Heart left ventricle (tissue), 16 donors: ENCODE results near the gene B4GALNT3. TPM values are rescaled to one million over a fixed set of nuclear protein-coding genes. Genes with fewer than 3 reads are reported as not detected.

Experiments used
- ATAC-seq, 4 donors: fragments of 200-7000 bp; cut with Tn5 transposase; one replicate each; pipeline ENCODE4 v1.9.1; 2020 to 2022; ENCODE audit warnings: moderate library complexity in 4 of 4, mild to moderate bottlenecking in 3 of 4, moderate number of reproducible peaks in 1 of 4
- DNase-seq, 5 donors: peaks; one replicate each; pipeline ENCODE4 v3.0.0-alpha.2; 2020
- H3K27ac ChIP-seq, 12 donors: fragments of 200-600 bp; sonication (generic) in 4 of 12; one replicate each; pipeline versions ENCODE4 v1.5.0 to v1.8.0; 2016 to 2022; ENCODE audit warnings: mild to moderate bottlenecking in 2 of 12
- H3K27me3 ChIP-seq, 9 donors: fragments of 200-600 bp; sonication (generic) in 2 of 9; one replicate each; pipeline versions ENCODE4 v1.5.1 to v1.8.0; 2016 to 2022; ENCODE audit warnings: mild to moderate bottlenecking in 3 of 9
- H3K36me3 ChIP-seq, 9 donors: fragments of 200-600 bp; sonication (generic) in 2 of 9; one replicate each; pipeline versions ENCODE4 v1.5.0 to v1.8.0; 2018 to 2022; ENCODE audit warnings: mild to moderate bottlenecking in 2 of 9
- H3K4me1 ChIP-seq, 12 donors: fragments of 200-600 bp; sonication (generic) in 4 of 12; one replicate each; pipeline versions ENCODE4 v1.5.0 to v1.8.0; 2016 to 2022; ENCODE audit warnings: mild to moderate bottlenecking in 3 of 12
- H3K4me3 ChIP-seq, 12 donors: fragments of 200-600 bp; sonication (generic) in 4 of 12; one replicate each; pipeline versions ENCODE4 v1.5.0 to v1.8.0; 2017 to 2022; ENCODE audit warnings: mild to moderate bottlenecking in 9 of 12, moderate library complexity in 4 of 12
- H3K9me3 ChIP-seq, 12 donors: fragments of 200-600 bp; sonication (generic) in 4 of 12; one replicate each; pipeline versions ENCODE4 v1.5.0 to v1.8.0; 2016 to 2022; ENCODE audit warnings: mild to moderate bottlenecking in 1 of 12
- POLR2A ChIP-seq, 2 donors: fragments of 450-650 bp; IDR thresholded peaks; one replicate each; pipeline ENCODE4 v1.6.1; 2017; ENCODE audit warnings: antibody characterized with exemption in 2 of 2, mild to moderate bottlenecking in 2 of 2, moderate library complexity in 2 of 2
- WGBS, 4 donors: extraction: QIAGEN DNeasy Blood & Tissue Kit in 2 of 4; methylation state at CpG; one replicate each; pipeline versions ENCODE4 v1.1.5 to v1.1.7; 2013 to 2018; 5-methylcytosine and 5-hydroxymethylcytosine counted together
- intact Hi-C, 10 donors: fragments of 100-400 bp; cut with DNase I; formaldehyde crosslinking; loops; one replicate each; pipeline versions ENCODE4 v1.11.1 to v1.14.2; 2022
- polyA plus RNA-seq, 2 donors: library from polyadenylated mRNA; stranded (reverse); fragments of 200-250 nt; gene quantifications; one replicate each; pipeline ENCODE4 v1.2.3, GENCODE V29; 2013
- total RNA-seq, 9 donors: library from RNA; depleted of rRNA in 2 of 9; stranded (reverse); fragments of >200 nt in 2 of 9; fragmentation: NEBNext Ultra II Directional in 3 of 9; extraction: Animal tissue kit (Norgen Biotek cat#: 25700) in 3 of 9; gene quantifications; one replicate each; pipeline versions ENCODE4 v1.1.0 to v1.2.4, GENCODE V29; 2016 to 2023
- TF ChIP-seq, protein P1 (sequence below), 12 donors: fragments of 200-600 bp; sonication (generic) in 4 of 12; IDR thresholded peaks; one replicate each; pipeline versions ENCODE4 v1.5.0 to v1.8.0; 2018 to 2022; ENCODE audit warnings: antibody characterized with exemption in 12 of 12, mild to moderate bottlenecking in 5 of 12
- donor health status: ischemic (EF 13 %, LVEDD 7.1; RV severe dilation, severe dysfunction).
- donor health status: healthy with polysubstance abuse.
- donor health status: DM: no; HTN: yes; CAD: no.
- donor health status: DM: no; HTN: no; CAD: no.
- donor health status: ischemic (EF 25% LVEDD 6.9; RV normal size, moderate dysfunction).
- donor health status: ischemic (EF 25% LVEDD 5.7; RV mildly dilated, moderate dysfunction).
- donor health status: healthy.
- donor health status: DM: yes; HTN: yes; CAD: no.
- donor health status: ischemic (EF 35%, LVEDD 5.7; RV mildly dilated, moderate dysfunction).
- donor health status: nonischemic (EF 11% LVEDD 7.7; RV severe dilation, severe dysfunction).
- donor health status: DM: yes; HTN: yes; CAD: no.
- donor health status: PGD.
- donor health status: ischemic (EF 29% LVEDD 5.4; RV normal size, mild dysfunction).
- donor health status: nonischemic (EF 23%, LVEDD 6.1; RV moderate dilation, normal function).

The B4GALNT3 gene
- total and polyA plus RNA-seq, 11 donors: 19.3 to 59.4 (median 34.1) TPM

DNA sequence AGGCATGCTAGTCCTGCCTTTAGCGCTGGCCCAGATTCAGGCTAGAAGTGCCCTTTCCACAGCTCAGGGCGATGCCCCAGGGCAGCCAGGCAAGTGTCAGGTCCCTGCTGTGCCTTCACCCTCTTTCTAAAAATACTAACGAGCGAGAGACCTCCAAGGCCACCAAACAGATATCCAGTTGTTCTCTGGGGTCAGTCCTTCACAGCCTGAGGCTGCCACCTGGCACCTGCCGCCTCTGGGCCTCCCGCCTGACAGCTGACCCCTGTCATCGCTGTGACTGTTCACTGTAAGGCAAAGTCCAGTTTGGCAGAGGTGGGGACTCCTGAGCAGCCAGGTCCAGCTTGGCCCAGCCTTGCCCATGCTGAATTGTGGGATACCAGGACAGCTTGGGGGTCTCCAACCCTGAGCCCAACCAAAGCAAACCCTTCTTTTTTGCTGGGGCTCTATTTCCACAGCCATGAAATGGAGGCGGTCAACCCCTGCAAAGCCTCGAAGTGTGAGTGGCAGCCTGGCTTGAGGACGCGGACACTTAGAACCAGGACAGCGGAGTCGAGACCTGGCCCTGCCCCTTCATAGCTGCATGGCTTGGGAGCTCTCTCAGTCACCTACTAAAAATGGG is 123.6 kb downstream of the B4GALNT3 start:
- H3K27ac ChIP-seq: peak overlapping the region in 11 of 12 donors; percentile 36 to 93 (median 75)
- no peaks in the 10 kb centered on the region for H3K36me3 ChIP-seq
- intact Hi-C loops: loop anchor here in 2 of 10 donors (1.0 kb wide), 1 partner anchor 8 kb away; no protein-coding TSS in a partner anchor
- 43 to 67% (median 51%) methylated on average over 13 of the region's 13 CpGs for WGBS, 4 donors
- peaks cover 0 to 2% (median 0%) of the 10 kb centered on the region in 12 donors for H3K9me3 ChIP-seq
- no peak for TF ChIP-seq POLR2A (IDR thresholded peaks at IDR 0.05)
- TF ChIP-seq, protein P1, sequence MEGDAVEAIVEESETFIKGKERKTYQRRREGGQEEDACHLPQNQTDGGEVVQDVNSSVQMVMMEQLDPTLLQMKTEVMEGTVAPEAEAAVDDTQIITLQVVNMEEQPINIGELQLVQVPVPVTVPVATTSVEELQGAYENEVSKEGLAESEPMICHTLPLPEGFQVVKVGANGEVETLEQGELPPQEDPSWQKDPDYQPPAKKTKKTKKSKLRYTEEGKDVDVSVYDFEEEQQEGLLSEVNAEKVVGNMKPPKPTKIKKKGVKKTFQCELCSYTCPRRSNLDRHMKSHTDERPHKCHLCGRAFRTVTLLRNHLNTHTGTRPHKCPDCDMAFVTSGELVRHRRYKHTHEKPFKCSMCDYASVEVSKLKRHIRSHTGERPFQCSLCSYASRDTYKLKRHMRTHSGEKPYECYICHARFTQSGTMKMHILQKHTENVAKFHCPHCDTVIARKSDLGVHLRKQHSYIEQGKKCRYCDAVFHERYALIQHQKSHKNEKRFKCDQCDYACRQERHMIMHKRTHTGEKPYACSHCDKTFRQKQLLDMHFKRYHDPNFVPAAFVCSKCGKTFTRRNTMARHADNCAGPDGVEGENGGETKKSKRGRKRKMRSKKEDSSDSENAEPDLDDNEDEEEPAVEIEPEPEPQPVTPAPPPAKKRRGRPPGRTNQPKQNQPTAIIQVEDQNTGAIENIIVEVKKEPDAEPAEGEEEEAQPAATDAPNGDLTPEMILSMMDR (IDR thresholded peaks at IDR 0.05): no peak
- no peak overlapping the region for H3K4me3 ChIP-seq
- DNase-seq (peak; percentile 71 to 89 (median 78)), ATAC-seq (peak; percentile 92 to 94 (median 92))
- H3K4me1 ChIP-seq: peaks cover 4 to 35% (median 15%) of the 10 kb centered on the region in 12 donors
- no peaks in the 10 kb centered on the region for H3K27me3 ChIP-seq

DNA sequence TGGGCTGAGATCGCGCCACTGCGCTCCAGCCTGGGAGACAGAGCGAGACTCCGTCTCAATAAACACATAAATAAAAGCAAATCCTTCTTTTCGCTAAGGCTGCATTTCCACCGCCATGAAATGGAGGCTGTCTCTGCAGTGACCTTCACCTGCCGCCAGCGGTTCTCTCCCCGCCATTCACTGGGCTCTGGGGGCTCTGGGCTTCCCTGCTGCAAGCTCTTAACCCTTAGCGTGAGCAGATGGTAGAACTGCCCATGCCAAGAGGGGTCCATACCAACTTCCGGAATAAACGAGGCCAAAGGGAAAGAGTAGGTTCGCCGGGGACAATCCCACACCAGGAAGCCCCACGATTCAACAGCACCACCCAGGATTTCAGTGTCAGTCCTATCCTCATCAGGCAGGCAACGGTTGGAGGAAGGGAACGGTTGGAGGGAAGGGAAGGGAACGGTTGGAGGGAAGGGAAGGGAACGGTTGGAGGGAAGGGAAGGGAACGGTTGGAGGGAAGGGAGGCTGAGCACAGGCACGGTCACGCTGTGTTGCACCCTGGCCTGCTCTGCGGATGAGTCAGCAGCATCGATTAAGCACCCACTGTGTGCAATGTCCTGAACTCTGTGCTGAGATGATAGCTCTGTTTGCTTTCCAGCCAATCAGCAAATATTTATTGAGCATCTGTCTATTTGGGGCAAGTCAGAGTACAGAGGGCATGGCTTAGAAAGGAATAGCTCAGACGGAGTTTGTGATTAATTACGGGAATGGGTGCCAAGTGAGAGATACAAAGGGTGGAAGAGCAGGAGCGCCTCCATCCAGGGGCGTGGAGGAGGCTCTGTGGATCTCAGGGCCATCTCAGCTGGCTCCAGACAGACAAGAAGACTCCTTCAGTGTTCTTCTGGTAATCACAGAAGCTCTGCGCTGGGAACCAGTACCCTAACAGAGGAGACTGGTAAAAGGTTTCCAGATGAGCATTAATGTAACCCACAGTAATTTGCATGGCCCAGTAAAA is 125.6 kb downstream of the B4GALNT3 start:
- ATAC-seq (no peak), DNase-seq (peak in 2 of 5 donors; percentile 9 to 23)
- Histone ChIP-seq H3K36me3 (no peaks in the 10 kb centered on the region), H3K4me3 (no peak overlapping the region), H3K27ac (peak overlapping the region in 3 of 12 donors; percentile 4 to 84 (median 19)), H3K9me3 (peaks cover 0 to 9% (median 0%) of the 10 kb centered on the region in 12 donors), H3K27me3 (no peaks in the 10 kb centered on the region), H3K4me1 (peaks cover 0 to 24% (median 1%) of the 10 kb centered on the region in 12 donors)
- TF ChIP-seq, protein P1 (IDR thresholded peaks at IDR 0.05): no peak
- TF ChIP-seq POLR2A (IDR thresholded peaks at IDR 0.05): no peak
- 86 to 91% (median 87%) methylated on average over 30 of the region's 30 CpGs for WGBS, 4 donors
- intact Hi-C loops: no loop called here

DNA sequence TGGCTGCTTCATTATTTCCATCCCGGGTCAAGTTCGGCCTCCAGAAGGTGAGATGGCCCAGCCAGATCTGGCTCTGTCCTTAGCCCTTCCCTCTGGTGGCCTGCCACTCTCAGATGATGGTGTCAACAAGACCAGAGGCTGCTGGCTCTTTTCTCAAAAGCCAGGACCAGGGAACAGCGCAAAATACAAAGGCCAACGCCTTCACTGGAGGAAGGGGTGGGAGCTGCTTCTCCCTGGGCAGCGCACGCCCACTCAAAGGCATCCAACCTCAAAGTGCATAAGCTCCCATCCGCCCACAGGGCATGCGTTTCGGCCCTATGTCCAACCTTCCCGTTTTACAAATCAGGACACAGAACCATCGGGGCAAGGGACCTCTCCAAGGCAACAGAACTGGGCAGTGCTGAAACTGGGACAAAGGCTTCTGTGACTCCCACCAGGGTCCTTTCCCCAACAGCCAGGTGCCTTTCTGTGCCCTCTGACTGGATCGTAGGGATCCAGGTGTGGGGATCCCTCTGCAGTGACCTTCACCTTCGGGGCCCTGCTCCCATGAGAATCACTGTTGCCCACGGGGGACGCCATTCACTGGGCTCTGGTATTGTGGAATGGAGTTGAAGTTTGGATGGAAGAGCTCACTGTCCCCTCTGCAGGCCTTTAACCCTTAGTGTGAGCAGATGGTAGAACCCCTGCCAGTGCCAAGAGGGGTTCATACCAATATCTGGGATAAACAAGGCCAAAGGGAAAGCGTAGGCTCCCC is 126.8 kb downstream of the B4GALNT3 start:
- ATAC-seq: no peak
- Histone ChIP-seq H3K27me3 (no peaks in the 10 kb centered on the region), H3K36me3 (no peaks in the 10 kb centered on the region), H3K4me1 (peaks cover 0 to 26% (median 5%) of the 10 kb centered on the region in 12 donors), H3K27ac (peak overlapping the region in 3 of 12 donors; percentile 4 to 84 (median 19)), H3K4me3 (no peak overlapping the region), H3K9me3 (peaks cover 0 to 9% (median 0%) of the 10 kb centered on the region in 12 donors)
- peak in 2 of 5 donors; percentile 20 to 30 for DNase-seq
- intact Hi-C loops: no loop called here
- WGBS, 4 donors: 88 to 96% (median 90%) methylated on average over 14 to 16 of the region's 16 CpGs
- TF ChIP-seq POLR2A (IDR thresholded peaks at IDR 0.05): no peak
- TF ChIP-seq, protein P1 (IDR thresholded peaks at IDR 0.05): no peak
